Ovary (tissue), 3 donors: ENCODE measurements around the gene MOB4.

Experiments used
- POLR2A ChIP-seq: fragments of 450-650 bp; IDR thresholded peaks from one replicate; pipeline ENCODE4 v1.6.1; 2017; ENCODE audit warnings: antibody characterized with exemption, mild to moderate bottlenecking, moderate library complexity
- TF ChIP-seq, protein P1 (sequence below), 3 donors: fragments of 450-650 bp in 2 of 3; fragments of 200-600 bp in 1 of 3; IDR thresholded peaks; one replicate each; pipeline versions ENCODE4 v1.5.1 to v1.8.0; 2016 to 2022; ENCODE audit warnings: antibody characterized with exemption in 3 of 3, mild to moderate bottlenecking in 1 of 3
- donor health status: DM: no; HTN: no; CAD: no.

DNA sequence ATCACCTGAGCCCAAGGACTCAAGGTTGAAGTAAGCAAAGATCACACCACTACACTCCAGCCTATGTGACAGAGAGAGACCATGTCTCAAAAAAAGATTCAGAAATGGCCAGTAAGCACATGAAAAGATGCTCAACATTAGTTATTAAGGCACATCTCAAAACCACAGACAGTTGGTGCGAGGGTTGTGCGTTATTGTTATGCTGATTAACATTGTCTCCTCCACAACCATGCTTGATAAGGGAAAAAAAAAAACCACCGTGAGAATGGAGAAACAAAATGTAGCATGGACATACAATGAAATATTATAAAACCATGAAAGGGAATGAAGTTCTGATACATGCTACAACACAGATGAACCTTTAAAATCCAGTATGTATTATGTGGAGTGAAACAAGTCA is 27.3 kb downstream of the MOB4 start:
- TF ChIP-seq, protein P1, sequence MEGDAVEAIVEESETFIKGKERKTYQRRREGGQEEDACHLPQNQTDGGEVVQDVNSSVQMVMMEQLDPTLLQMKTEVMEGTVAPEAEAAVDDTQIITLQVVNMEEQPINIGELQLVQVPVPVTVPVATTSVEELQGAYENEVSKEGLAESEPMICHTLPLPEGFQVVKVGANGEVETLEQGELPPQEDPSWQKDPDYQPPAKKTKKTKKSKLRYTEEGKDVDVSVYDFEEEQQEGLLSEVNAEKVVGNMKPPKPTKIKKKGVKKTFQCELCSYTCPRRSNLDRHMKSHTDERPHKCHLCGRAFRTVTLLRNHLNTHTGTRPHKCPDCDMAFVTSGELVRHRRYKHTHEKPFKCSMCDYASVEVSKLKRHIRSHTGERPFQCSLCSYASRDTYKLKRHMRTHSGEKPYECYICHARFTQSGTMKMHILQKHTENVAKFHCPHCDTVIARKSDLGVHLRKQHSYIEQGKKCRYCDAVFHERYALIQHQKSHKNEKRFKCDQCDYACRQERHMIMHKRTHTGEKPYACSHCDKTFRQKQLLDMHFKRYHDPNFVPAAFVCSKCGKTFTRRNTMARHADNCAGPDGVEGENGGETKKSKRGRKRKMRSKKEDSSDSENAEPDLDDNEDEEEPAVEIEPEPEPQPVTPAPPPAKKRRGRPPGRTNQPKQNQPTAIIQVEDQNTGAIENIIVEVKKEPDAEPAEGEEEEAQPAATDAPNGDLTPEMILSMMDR (IDR thresholded peaks at IDR 0.05): no peak
- TF ChIP-seq POLR2A: no peak
